Measurements from ENCODE around the gene HSDL1. TPM values are rescaled to one million over a fixed set of nuclear protein-coding genes. Genes with fewer than 3 reads are reported as not detected.

Gene HSDL1
- total and polyA plus RNA-seq, 2 of the 8 experiments (the other 6 are each of a cell fraction or from before 2014, with no cell fraction given) = 25.0 to 55.7 TPM

DNA sequence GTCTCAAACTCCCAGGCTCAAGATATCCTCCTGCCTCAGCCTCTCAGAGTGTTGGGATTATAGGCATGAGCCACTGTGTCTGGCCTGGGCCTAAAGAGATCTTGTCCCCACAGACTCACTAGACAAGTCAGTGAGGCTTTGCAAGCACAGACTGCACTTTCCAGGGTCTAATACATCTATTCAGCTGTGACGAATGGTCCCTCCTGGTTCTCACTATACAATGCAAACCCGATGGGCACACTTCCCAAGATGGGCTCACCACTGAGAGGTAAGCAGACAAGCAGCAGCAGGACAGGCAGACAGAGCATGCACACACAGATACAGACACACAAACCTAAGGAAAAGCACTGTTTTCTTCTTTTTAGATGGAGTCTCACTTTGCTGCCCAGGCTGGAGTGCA lies 37.1 kb downstream of the HSDL1 start (continued):
- no peak for TF ChIP-seq CHD7 (IDR thresholded peaks at IDR 0.05; ENCODE audit: insufficient replicate concordance, low read length)
- TF ChIP-seq SRF (IDR thresholded peaks at IDR 0.05; ENCODE audit: low read depth, low read length) = no peak
- TF ChIP-seq TAF1 (IDR thresholded peaks at IDR 0.05; ENCODE audit: low read depth, low read length) = no peak
- no peak for TF ChIP-seq EP300 (IDR thresholded peaks at IDR 0.05; ENCODE audit: borderline replicate concordance in 1 of 2, low read depth in 2 of 2, low read length in 2 of 2)
- no peak for TF ChIP-seq SIX5 (IDR thresholded peaks at IDR 0.05; ENCODE audit: low read depth, low read length)
- TF ChIP-seq CEBPB (IDR thresholded peaks at IDR 0.05; ENCODE audit: low read depth, low read length) = no peak
- TF ChIP-seq HDAC2 (IDR thresholded peaks at IDR 0.05; ENCODE audit: borderline replicate concordance in 1 of 2, low read depth in 2 of 2, low read length in 2 of 2) = no peak
- TF ChIP-seq ASH2L (IDR thresholded peaks at IDR 0.05; ENCODE audit: low read length) = no peak
- TF ChIP-seq, protein P1, sequence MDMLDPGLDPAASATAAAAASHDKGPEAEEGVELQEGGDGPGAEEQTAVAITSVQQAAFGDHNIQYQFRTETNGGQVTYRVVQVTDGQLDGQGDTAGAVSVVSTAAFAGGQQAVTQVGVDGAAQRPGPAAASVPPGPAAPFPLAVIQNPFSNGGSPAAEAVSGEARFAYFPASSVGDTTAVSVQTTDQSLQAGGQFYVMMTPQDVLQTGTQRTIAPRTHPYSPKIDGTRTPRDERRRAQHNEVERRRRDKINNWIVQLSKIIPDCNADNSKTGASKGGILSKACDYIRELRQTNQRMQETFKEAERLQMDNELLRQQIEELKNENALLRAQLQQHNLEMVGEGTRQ (IDR thresholded peaks at IDR 0.05; ENCODE audit: low read length) = no peak
- no peak for TF ChIP-seq YY1 (IDR thresholded peaks at IDR 0.05; ENCODE audit: low read depth, low read length)
- no peak for TF ChIP-seq EGR1 (IDR thresholded peaks at IDR 0.05; ENCODE audit: borderline replicate concordance, low read depth, low read length)
